MM.1S (cell line): Measurements from ENCODE around the gene CEP43.
"Not testable (repeated sequence)": the region's sequence is repeated elsewhere in the genome, so short reads cannot be mapped to it uniquely, and the experiment has no call there.

ENCODE experiments used
- DNase-seq: peaks from one replicate; pipeline ENCODE4 v3.0.0-alpha.2; 2015
- H2AFZ ChIP-seq: fragments of 300-600 bp; sonication (generic); 2 replicates; pipeline ENCODE4 v1.6.0; 2016; ENCODE audit warnings: antibody characterized with exemption, low read length
- H3F3A ChIP-seq: fragments of 300-600 bp; sonication (generic); 2 replicates; pipeline ENCODE4 v1.6.1; 2016; ENCODE audit warnings: mild to moderate bottlenecking, antibody characterized with exemption, low read length, moderate library complexity, mixed read lengths; ENCODE audit not compliant: insufficient read depth
- H3K27ac ChIP-seq: fragments of 300-600 bp; sonication (generic); 2 replicates; pipeline ENCODE4 v1.5.1; 2016; ENCODE audit warnings: mild to moderate bottlenecking, low read length
- H3K27me3 ChIP-seq: fragments of 300-600 bp; sonication (generic); replicated peaks from 2 replicates; pipeline ENCODE4 v1.6.0; 2016; ENCODE audit warnings: low read length; ENCODE audit not compliant: insufficient read depth
- H3K36me3 ChIP-seq: fragments of 300-600 bp; sonication (generic); replicated peaks from 2 replicates; pipeline ENCODE4 v1.6.1; 2016; ENCODE audit warnings: mild to moderate bottlenecking, low read length, mixed read lengths; ENCODE audit not compliant: insufficient read depth
- H3K4me1 ChIP-seq: fragments of 300-600 bp; sonication (generic); 2 replicates; pipeline ENCODE4 v1.6.1; 2016; ENCODE audit warnings: low read length, mixed read lengths
- H3K4me2 ChIP-seq: fragments of 300-600 bp; sonication (generic); 2 replicates; pipeline ENCODE4 v1.6.0; 2016; ENCODE audit warnings: low read depth, low read length
- H3K4me3 ChIP-seq: fragments of 300-600 bp; sonication (generic); 2 replicates; pipeline ENCODE4 v1.5.1; 2016; ENCODE audit warnings: low read length, mixed read lengths
- H3K79me2 ChIP-seq: fragments of 300-600 bp; sonication (generic); 2 replicates; pipeline ENCODE4 v1.6.1; 2016; ENCODE audit warnings: mixed run types, low read length, mixed read lengths
- H3K9ac ChIP-seq: fragments of 300-600 bp; sonication (generic); 2 replicates; pipeline ENCODE4 v1.6.1; 2016; ENCODE audit warnings: low read length, mixed read lengths
- H3K9me2 ChIP-seq: fragments of 300-600 bp; sonication (generic); replicated peaks from 2 replicates; pipeline ENCODE4 v1.6.1; 2016; ENCODE audit warnings: mild to moderate bottlenecking, low read length, mixed read lengths; ENCODE audit not compliant: insufficient read depth
- H3K9me3 ChIP-seq: fragments of 300-600 bp; sonication (generic); replicated peaks from 2 replicates; pipeline ENCODE4 v1.6.1; 2016; ENCODE audit warnings: mild to moderate bottlenecking, low read length, mixed read lengths; ENCODE audit not compliant: insufficient read depth
- H4K20me1 ChIP-seq: fragments of 300-600 bp; sonication (generic); 2 replicates; pipeline ENCODE4 v1.6.1; 2016; ENCODE audit warnings: mild to moderate bottlenecking, low read length, moderate library complexity, mixed read lengths; ENCODE audit not compliant: insufficient read depth
- EZH2 ChIP-seq: fragments of 300-600 bp; sonication (generic); optimal IDR thresholded peaks from 2 replicates; pipeline ENCODE3; 2017; ENCODE audit warnings: low read depth, mild to moderate bottlenecking, antibody characterized with exemption, low read length, mixed read lengths
- EZH2phosphoT487 ChIP-seq: fragments of 300-600 bp; sonication (generic); IDR thresholded peaks from 2 replicates; pipeline ENCODE4 v1.6.1; 2018; ENCODE audit warnings: antibody characterized with exemption, low read length
- TF ChIP-seq, protein P1 (sequence below): fragments of 300-600 bp; sonication (generic); IDR thresholded peaks from 2 replicates; pipeline ENCODE4 v1.5.1; 2016; ENCODE audit warnings: antibody characterized with exemption, low read length, mixed read lengths

The CEP43 gene

DNA sequence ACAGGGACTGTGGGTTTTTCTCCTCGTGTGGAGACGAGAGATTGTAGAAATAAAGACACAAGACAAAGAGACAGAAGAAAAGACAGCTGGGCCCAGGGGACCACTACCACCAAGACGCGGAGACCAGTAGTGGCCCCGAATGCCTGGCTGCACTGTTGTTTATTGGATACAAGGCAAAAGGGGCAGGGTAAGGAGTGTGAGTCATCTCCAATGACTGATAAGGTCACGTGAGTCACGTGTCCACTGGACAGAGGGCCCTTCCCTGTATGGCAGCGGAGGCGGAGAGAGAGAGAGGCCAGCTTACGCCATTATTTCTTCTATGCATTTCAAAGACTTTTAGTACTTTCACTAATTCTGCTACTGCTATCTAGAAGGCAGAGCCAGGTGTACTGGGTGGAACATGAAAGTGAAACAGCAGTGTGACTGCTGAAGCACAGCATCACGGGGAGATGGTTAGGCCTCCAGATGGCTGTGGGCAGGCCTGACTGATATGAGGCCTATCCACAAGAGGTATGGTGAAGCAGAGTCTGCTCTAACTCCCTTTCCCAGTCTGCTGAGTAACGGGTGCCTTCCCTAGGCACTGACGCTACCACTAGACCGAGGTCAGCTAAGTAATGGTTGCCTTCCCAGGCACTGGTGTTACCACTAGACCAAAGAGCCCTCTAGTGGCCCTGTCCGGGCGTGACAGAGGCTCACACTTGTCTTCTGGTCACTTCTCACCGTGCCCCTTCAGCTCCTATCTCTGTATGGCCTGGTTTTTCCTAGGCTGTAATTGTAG, 48.1 kb upstream of the CEP43 start:
- peak; percentile 89 for DNase-seq
- not testable (repeated sequence) for H4K20me1 ChIP-seq, H3K27me3 ChIP-seq, H3K9me3 ChIP-seq, H3K9me2 ChIP-seq, H3K79me2 ChIP-seq, H3K36me3 ChIP-seq
- peak overlapping the region; percentile 66 for H3K4me3 ChIP-seq
- H3K4me1 ChIP-seq: peaks cover 15% of the 10 kb centered on the region
- peak overlapping the region; percentile 96 for H3K4me2 ChIP-seq
- H2AFZ ChIP-seq: 0 out of 2 replicates have a peak overlapping the region, but pooled peaks have one; percentile 30
- peaks cover 22% of the 10 kb centered on the region for H3F3A ChIP-seq
- H3K27ac ChIP-seq: peak overlapping the region; percentile 100
- peak overlapping the region; percentile 71 for H3K9ac ChIP-seq
- TF ChIP-seq, protein P1, sequence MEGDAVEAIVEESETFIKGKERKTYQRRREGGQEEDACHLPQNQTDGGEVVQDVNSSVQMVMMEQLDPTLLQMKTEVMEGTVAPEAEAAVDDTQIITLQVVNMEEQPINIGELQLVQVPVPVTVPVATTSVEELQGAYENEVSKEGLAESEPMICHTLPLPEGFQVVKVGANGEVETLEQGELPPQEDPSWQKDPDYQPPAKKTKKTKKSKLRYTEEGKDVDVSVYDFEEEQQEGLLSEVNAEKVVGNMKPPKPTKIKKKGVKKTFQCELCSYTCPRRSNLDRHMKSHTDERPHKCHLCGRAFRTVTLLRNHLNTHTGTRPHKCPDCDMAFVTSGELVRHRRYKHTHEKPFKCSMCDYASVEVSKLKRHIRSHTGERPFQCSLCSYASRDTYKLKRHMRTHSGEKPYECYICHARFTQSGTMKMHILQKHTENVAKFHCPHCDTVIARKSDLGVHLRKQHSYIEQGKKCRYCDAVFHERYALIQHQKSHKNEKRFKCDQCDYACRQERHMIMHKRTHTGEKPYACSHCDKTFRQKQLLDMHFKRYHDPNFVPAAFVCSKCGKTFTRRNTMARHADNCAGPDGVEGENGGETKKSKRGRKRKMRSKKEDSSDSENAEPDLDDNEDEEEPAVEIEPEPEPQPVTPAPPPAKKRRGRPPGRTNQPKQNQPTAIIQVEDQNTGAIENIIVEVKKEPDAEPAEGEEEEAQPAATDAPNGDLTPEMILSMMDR: peak; percentile 44

DNA sequence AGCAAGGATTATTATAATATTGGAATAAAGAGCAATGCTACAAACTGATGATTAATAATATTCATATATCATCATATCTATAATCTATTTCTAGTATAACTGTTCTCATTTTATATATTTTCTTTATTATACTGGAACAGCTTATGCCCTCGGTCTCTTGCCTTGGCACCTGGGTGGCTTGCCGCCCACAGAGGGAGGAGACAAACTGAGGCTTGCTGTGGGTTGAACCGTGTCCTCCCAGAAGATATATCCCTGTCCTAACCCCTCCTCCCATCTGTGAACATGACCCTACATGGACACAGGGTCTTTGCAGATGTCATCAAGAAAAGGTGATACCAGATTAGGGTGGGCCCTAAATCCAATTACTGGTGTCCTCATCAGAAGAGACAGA, 47.5 kb upstream of the CEP43 start:
- Histone ChIP-seq H4K20me1 (no peaks in the 10 kb centered on the region), H3K4me1 (peaks cover 15% of the 10 kb centered on the region)
- TF ChIP-seq EZH2phosphoT487 (no peak), EZH2 (no peak)
- TF ChIP-seq, protein P1: no peak

DNA sequence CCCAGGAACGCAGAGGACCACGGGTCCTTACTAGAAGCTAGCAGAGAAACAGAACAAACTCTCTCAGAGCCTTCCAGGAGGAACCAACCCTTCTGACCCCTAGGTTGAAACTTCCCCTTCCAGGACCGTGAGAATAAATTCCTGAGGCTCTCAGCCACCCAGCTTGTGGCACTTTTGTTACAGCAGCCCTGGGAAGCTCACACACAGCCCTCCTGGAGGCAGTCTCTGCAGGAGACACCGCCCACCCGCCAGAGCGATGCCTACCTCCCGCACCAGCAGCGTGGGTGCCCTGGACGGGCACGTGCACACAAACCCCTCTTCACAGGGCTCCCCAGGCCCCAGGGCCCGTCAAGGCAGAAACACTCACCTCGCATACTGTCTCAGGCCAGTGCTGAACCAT, 47.1 kb upstream of the CEP43 start:
- H3K4me3 ChIP-seq: no peak overlapping the region
- H3K4me1 ChIP-seq: peaks cover 15% of the 10 kb centered on the region
- H3K27me3 ChIP-seq: no peaks in the 10 kb centered on the region
- TF ChIP-seq, protein P1: no peak
- no peak for TF ChIP-seq EZH2
- no peak for TF ChIP-seq EZH2phosphoT487
- no peak overlapping the region for H2AFZ ChIP-seq
- H3K27ac ChIP-seq: peak overlapping the region; percentile 100; the same call in 1 of the 2 replicates
- H3K9me2 ChIP-seq: no peaks in the 10 kb centered on the region
- DNase-seq: no peak
- no peaks in the 10 kb centered on the region for H4K20me1 ChIP-seq
- no peaks in the 10 kb centered on the region for H3K9me3 ChIP-seq
- peak overlapping the region; percentile 39; the same call in 1 of the 2 replicates for H3K4me2 ChIP-seq
- H3K79me2 ChIP-seq: no peaks in the 10 kb centered on the region
- H3K9ac ChIP-seq: no peak overlapping the region
- no peaks in the 10 kb centered on the region for H3K36me3 ChIP-seq
- H3F3A ChIP-seq: peaks cover 22% of the 10 kb centered on the region

More for the DNA sequence above, 47.5 kb upstream of the CEP43 start:
- H3K9me3 ChIP-seq: no peaks in the 10 kb centered on the region
- peaks cover 22% of the 10 kb centered on the region for H3F3A ChIP-seq
- no peaks in the 10 kb centered on the region for H3K27me3 ChIP-seq
- H3K9ac ChIP-seq: no peak overlapping the region
- DNase-seq: no peak
- no peaks in the 10 kb centered on the region for H3K79me2 ChIP-seq
- no peaks in the 10 kb centered on the region for H3K9me2 ChIP-seq
- H3K4me2 ChIP-seq: peak overlapping the region; percentile 39; the same call in 1 of the 2 replicates
- no peaks in the 10 kb centered on the region for H3K36me3 ChIP-seq
- H3K4me3 ChIP-seq: no peak overlapping the region
- H3K27ac ChIP-seq: peak overlapping the region; percentile 100; the same call in 1 of the 2 replicates
- no peak overlapping the region for H2AFZ ChIP-seq
